A549 (cell line): ENCODE data around the gene GATA5. TPM values are rescaled to one million over a fixed set of nuclear protein-coding genes. Genes with fewer than 3 reads are reported as not detected.

ENCODE experiments used
- ATAC-seq, 2 experiments: fragments of 200-7000 bp in 1 of 2; fragments of >200 bp in 1 of 2; cut with Nextera tagmentation in 1 of 2; cut with Tn5 transposase in 1 of 2; 3 replicates each; pipeline versions ENCODE4 v1.8.0 to v1.9.1; 2018 to 2020; ENCODE audit warnings: mild to moderate bottlenecking in 1 of 2, moderate library complexity in 1 of 2
- CTCF ChIA-PET: fragments of 300-600 bp; sonication (Branson Sonifier 250); formaldehyde crosslinking; extraction: SDS; loops from one replicate; lab custom pipeline; 2021; ENCODE audit warnings: antibody characterized with exemption, inconsistent platforms; lab: Yijun Ruan, JAX
- POLR2A ChIA-PET: fragments of 350-600 bp; formaldehyde crosslinking; extraction: SDS; loops from one replicate; lab custom pipeline; 2021; ENCODE audit warnings: antibody characterized with exemption, inconsistent platforms; lab: Yijun Ruan, JAX
- DNase-seq, 2 experiments: peaks; one replicate each; pipeline versions ENCODE4 v3.0.0 to v3.0.0-alpha.2; 2011 to 2016; ENCODE audit warnings: low read depth in 1 of 2, low spot score in 1 of 2
- FAIRE-seq: peaks from 2 replicates; lab custom pipeline; 2011; peaks lifted over from hg19 to GRCh38; lab: Jason Lieb, UNC
- H3K27ac ChIP-seq, 2 experiments: fragments of >200 bp; sonication (Bioruptor Twin); formaldehyde crosslinking; 3 replicates each; pipeline ENCODE4 v1.5.1; 2016 to 2017
- H3K4me1 ChIP-seq: fragments of >200 bp; sonication (Bioruptor Twin); formaldehyde crosslinking; 3 replicates; pipeline ENCODE4 v1.6.1; 2016
- H3K4me2 ChIP-seq: fragments of >200 bp; sonication (Bioruptor Twin); formaldehyde crosslinking; 3 replicates; pipeline ENCODE4 v1.6.1; 2016
- H3K4me3 ChIP-seq: fragments of >200 bp; sonication (Bioruptor Twin); formaldehyde crosslinking; 3 replicates; pipeline ENCODE4 v1.5.1; 2016
- H3K9me3 ChIP-seq: fragments of >200 bp; sonication (Bioruptor Twin); formaldehyde crosslinking; 3 replicates; pipeline ENCODE4 v1.6.1; 2016
- CBX8 ChIP-seq: fragments of 200-600 bp; sonication (generic); IDR thresholded peaks from 2 replicates; pipeline ENCODE4 v1.6.1; 2016
- CHD2 ChIP-seq: fragments of 150-350 bp; IDR thresholded peaks from 2 replicates; pipeline ENCODE4 v1.6.1; 2014; ENCODE audit warnings: low read length; ENCODE audit not compliant: partially characterized antibody
- CHD4 ChIP-seq: fragments of 200-600 bp; sonication (generic); IDR thresholded peaks from 2 replicates; pipeline ENCODE4 v1.6.1; 2016; ENCODE audit warnings: antibody characterized with exemption, mild to moderate bottlenecking, borderline replicate concordance
- CTCF ChIP-seq: fragments of >200 bp; sonication (Bioruptor Twin); formaldehyde crosslinking; IDR thresholded peaks from 3 replicates; pipeline ENCODE4 v1.5.1; 2016
- FOSB ChIP-seq: fragments of 250-450 bp; sonication (Bioruptor Pico); IDR thresholded peaks from 2 replicates; pipeline ENCODE4 v1.5.0; 2020; ENCODE audit warnings: mild to moderate bottlenecking, moderate library complexity
- FOSL2 ChIP-seq, 2 experiments: fragments of 450-650 bp in 1 of 2; fragments of >200 bp in 1 of 2; sonication (Bioruptor Twin) in 1 of 2; formaldehyde crosslinking; IDR thresholded peaks; 2 replicates each; pipeline versions ENCODE4 v1.5.0 to v1.6.1; 2016 to 2020; ENCODE audit warnings: mild to moderate bottlenecking in 1 of 2, moderate library complexity in 1 of 2
- GATA3 ChIP-seq: IDR thresholded peaks from 2 replicates; pipeline ENCODE4 v1.6.1; 2012; ENCODE audit warnings: borderline replicate concordance
- HES2 ChIP-seq: fragments of >200 bp; sonication (Bioruptor Twin); formaldehyde crosslinking; IDR thresholded peaks from 2 replicates; pipeline ENCODE4 v1.6.1; 2016
- KDM5A ChIP-seq: fragments of 200-600 bp; sonication (generic); IDR thresholded peaks from 2 replicates; pipeline ENCODE4 v1.6.1; 2016; ENCODE audit warnings: antibody characterized with exemption, mild to moderate bottlenecking
- MAFK ChIP-seq: fragments of 450-650 bp; IDR thresholded peaks from 2 replicates; pipeline ENCODE4 v1.6.1; 2014; ENCODE audit not compliant: partially characterized antibody
- MAX ChIP-seq: IDR thresholded peaks from 2 replicates; pipeline ENCODE4 v1.6.1; 2012
- MYC ChIP-seq: IDR thresholded peaks from 2 replicates; pipeline ENCODE4 v1.6.1; 2012; ENCODE audit warnings: mild to moderate bottlenecking, inconsistent platforms, low read length, improper control_type of control experiment, borderline replicate concordance
- NFE2L2 ChIP-seq: fragments of 150-350 bp; conservative IDR thresholded peaks from 2 replicates; pipeline ENCODE4 v1.6.1; 2014; ENCODE audit warnings: low read length
- PHF8 ChIP-seq: fragments of 200-600 bp; sonication (generic); IDR thresholded peaks from 2 replicates; pipeline ENCODE4 v1.6.1; 2016; ENCODE audit warnings: low read depth, mild to moderate bottlenecking, antibody characterized with exemption, moderate library complexity, borderline replicate concordance
- RARB ChIP-seq: fragments of 250-450 bp; sonication (Bioruptor Pico); IDR thresholded peaks from 2 replicates; pipeline ENCODE4 v1.8.0; 2021; ENCODE audit warnings: mild to moderate bottlenecking, moderate library complexity
- RCOR1 ChIP-seq: fragments of 150-350 bp; IDR thresholded peaks from 2 replicates; pipeline ENCODE4 v1.6.1; 2014; ENCODE audit warnings: antibody characterized with exemption, low read length, low read depth
- USF2 ChIP-seq: fragments of 450-650 bp; IDR thresholded peaks from 2 replicates; pipeline ENCODE4 v1.6.1; 2014; ENCODE audit warnings: antibody characterized with exemption
- ZC3H11A ChIP-seq: fragments of 450-650 bp; IDR thresholded peaks from 2 replicates; pipeline ENCODE4 v1.6.1; 2014; ENCODE audit warnings: antibody characterized with exemption, mild to moderate bottlenecking
- ZSCAN20 ChIP-seq: fragments of 250-450 bp; sonication (Bioruptor Pico); IDR thresholded peaks from 2 replicates; pipeline ENCODE4 v1.8.0; 2022; ENCODE audit warnings: mild to moderate bottlenecking, moderate library complexity
- WGBS: methylation state at CpG from one replicate; pipeline ENCODE4 v1.1.6; 2017; ENCODE audit errors: missing lambda C conversion rate; 5-methylcytosine and 5-hydroxymethylcytosine counted together
- polyA plus RNA-seq, 4 experiments: library from polyadenylated mRNA; depleted of rRNA in 3 of 4; stranded (reverse); fragments of >200 nt; fragmentation: RNase III in 1 of 4; extraction: RNeasy Plus Mini Kit Qiagen cat#74134 plus additional on column Dnase treatment in 1 of 4; gene quantifications; 2 replicates in 3 of 4; 3 replicates in 1 of 4; pipeline ENCODE4 v1.2.3, GENCODE V29; 2011 to 2017

The GATA5 gene
- polyA plus RNA-seq, 2 of the 4 experiments (the other 2 are of a cell fraction) = 0.21 to 0.72 TPM

GRCh38 chr20:62475027-62475771 is 596 bp downstream of the GATA5 start:
- 0 out of 6 replicates have a peak, but pooled peaks of 1 of the 2 experiments have one; percentile 5 for ATAC-seq
- no peak for TF ChIP-seq FOSB (CRISPR knock-in tag)
- TF ChIP-seq MAX = no peak
- no peak for TF ChIP-seq ZC3H11A
- no peak for TF ChIP-seq MYC
- no peak for TF ChIP-seq PHF8
- no peak for TF ChIP-seq HES2
- no peak for TF ChIP-seq CHD4
- no peak for TF ChIP-seq CTCF
- no peak for TF ChIP-seq MAFK
- TF ChIP-seq KDM5A = no peak
- TF ChIP-seq CHD2 = no peak
- TF ChIP-seq USF2 = no peak
- no peak for TF ChIP-seq GATA3
- TF ChIP-seq FOSL2 (IDR thresholded peaks at IDR 0.05) = no peak
- no peak for TF ChIP-seq FOSL2 (CRISPR knock-in tag; IDR thresholded peaks at IDR 0.05)
- no peak for TF ChIP-seq ZSCAN20 (CRISPR knock-in tag)
- no peak for FAIRE-seq
- ChIA-PET POLR2A (no interaction called here), CTCF (no interaction called here)
- DNase-seq = no peak
- H3K4me2 ChIP-seq = peak overlapping the region; percentile 94
- H3K4me1 ChIP-seq = peaks cover 4% of the 10 kb centered on the region; the same call in 1 of the 3 replicates
- 86% methylated on average over 76 of the region's 93 CpGs for WGBS
- peak overlapping the region; percentile 50 for H3K4me3 ChIP-seq
- H3K9me3 ChIP-seq = no peaks in the 10 kb centered on the region
- H3K27ac ChIP-seq = peak overlapping the region; percentile 42 to 84

- Histone ChIP-seq H3K9me3 (no peaks in the 10 kb centered on the region), H3K4me1 (peaks cover 4% of the 10 kb centered on the region; the same call in 1 of the 3 replicates), H3K4me3 (no peak overlapping the region), H3K4me2 (no peak overlapping the region), H3K27ac (no peak overlapping the region)
- FAIRE-seq = no peak
- no peak for ATAC-seq
- no peak for DNase-seq
- WGBS = 87% methylated on average over 25 of the region's 25 CpGs
- CTCF ChIA-PET = no interaction called here
- POLR2A ChIA-PET = no interaction called here
- TF ChIP-seq HES2 (no peak), MAFK (no peak), RARB (CRISPR knock-in tag) (no peak), RCOR1 (no peak), CBX8 (no peak), NFE2L2 (no peak)
- TF ChIP-seq, all 56 proteins: peak for 0
These were observed 1.2 kb downstream of the GATA5 start for GRCh38 chr20:62474604-62475026.
